Cortex of kidney (tissue), 1 donor: ENCODE results near the gene AP2M1.
A peak's percentile ranks its signal among the peaks of the same experiment; 100 is the strongest.

Experiments
- DNase-seq: peaks from one replicate; lab custom pipeline; 2025; lab: John Stamatoyannopoulos, UW

Gene AP2M1

GRCh38 chr3:184180165-184180564, 5.5 kb downstream of the AP2M1 start:
- no peak for DNase-seq

DNA sequence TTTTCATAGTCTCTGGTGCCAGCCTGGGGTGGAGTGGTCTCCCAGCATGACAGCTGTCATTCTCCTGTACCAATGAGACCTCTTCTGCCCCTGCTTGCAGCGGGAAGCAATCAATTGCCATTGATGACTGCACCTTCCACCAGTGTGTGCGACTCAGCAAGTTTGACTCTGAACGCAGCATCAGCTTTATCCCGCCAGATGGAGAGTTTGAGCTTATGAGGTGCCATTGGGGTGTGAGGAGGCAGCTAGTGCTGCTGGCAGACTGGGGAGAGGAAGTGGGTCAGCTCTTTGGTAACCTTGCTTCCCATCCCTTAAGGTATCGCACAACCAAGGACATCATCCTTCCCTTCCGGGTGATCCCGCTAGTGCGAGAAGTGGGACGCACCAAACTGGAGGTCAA, 6.9 kb downstream of the AP2M1 start:
- no peak for DNase-seq

GRCh38 chr3:184183679-184184078, 9.0 kb downstream of the AP2M1 start:
- no peak for DNase-seq

GRCh38 chr3:184184546-184185230, 10.0 kb downstream of the AP2M1 start:
- DNase-seq: no peak

DNA sequence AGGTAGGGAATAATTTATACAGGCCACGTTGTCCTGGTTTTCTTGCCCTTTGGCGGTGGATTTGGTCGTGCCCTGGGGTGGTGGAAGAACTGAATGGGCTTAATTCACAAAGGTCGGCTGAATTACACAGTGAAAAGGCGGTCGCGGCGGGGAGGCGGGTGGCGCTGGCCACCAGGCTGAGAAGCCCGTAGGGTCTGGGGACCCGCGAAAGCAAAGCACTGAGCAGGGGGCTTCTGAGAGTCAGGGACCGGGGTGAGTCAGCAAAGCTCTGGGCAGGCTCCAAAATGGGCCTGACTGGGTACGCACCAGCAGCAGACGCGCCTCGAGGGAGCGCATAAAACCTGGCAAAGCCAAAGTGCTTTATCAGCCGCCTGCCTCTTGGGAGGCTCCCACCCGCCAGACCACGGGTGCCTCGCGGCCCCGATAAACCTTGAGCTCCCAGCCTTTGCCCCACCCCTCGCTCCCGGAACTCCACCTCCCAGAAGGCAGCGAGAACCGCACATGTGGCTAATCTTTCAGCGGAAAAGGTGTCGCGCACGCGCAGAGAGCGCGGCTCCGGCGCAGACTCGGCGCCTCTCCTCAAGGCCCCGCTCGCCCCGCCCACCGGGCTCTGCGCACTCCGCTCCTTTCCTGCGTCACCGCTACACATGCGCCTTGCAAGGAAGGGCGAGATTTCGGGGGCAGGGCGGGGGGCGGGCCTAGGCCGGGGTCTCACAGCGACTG, 11.0 kb downstream of the AP2M1 start:
- peak; percentile 99 for DNase-seq

- no peak for DNase-seq
Observed at GRCh38 chr3:184186184-184186901, 11.7 kb downstream of the AP2M1 start, which contains the start of gene ABCF3. TSS of gene ABCF3 (plus strand) at chr3:184186199. CDS start at chr3:184186208, 9 bp downstream.

DNA sequence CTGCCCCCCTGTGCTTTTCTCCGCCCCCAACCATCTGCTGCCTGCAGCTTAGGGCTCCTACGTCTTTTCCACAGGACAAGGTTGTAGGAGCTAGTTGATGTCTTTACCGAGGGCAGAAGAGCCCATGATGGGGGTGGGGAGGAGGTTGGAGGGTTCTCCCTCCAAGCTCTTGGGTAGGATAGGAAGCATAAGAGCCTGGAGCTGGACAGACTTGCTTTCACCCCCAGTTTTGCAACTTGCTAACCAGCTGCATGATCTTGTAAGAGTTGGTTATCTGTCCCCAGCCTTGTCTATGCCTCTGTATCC, 12.2 kb downstream of the AP2M1 start:
- DNase-seq: no peak

GRCh38 chr3:184188080-184188479, 13.4 kb downstream of the AP2M1 start:
- no peak for DNase-seq

GRCh38 chr3:184189421-184189820, 14.8 kb downstream of the AP2M1 start:
- no peak for DNase-seq

DNA sequence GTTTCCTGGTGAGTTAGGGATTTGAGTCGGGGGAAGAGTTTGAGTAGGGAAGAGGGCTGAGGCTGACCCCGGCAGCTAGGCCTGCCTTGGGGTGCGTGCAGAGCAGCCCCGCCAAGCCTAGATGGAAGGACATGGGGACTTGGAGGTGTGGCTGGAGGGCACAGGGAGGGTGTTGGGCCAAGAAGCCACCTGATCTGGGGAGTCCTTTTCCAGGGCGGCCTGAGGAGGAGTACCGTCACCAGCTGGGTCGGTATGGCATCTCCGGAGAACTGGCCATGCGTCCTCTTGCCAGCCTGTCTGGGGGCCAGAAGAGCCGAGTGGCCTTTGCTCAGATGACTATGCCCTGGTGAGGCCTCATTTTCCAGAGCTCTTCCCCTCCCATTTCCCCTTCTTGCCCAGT, 18.2 kb downstream of the AP2M1 start:
- DNase-seq: no peak

DNA sequence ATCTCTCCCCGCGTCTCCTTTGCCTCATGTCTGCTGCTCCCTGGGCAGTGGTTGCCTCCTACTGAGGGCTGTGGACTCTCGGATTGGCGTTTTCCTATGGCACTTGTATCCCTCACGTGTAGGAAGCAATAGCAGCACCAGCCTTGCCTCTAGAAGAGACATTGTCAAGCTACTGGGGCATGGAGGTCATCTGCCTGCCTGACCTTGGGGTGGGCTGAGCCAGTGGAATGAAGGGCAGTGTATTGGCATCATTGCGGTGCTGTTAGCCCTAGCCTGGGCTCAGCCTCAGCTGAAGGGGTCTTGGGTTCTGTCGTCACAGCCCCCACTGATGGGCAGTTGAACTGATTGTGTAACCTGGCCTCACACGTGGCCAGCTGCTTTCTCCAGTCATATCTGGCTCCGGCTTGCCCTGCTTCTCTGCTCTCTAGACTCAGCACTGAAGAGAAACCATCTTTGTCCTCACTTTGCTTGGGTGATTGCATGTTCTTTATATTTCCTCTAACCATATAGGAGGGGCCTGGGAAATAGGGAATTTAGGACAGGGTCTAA, 19.4 kb downstream of the AP2M1 start:
- no peak for DNase-seq

- no peak for DNase-seq
Observed at GRCh38 chr3:184196536-184196935, 21.9 kb downstream of the AP2M1 start.

DNA sequence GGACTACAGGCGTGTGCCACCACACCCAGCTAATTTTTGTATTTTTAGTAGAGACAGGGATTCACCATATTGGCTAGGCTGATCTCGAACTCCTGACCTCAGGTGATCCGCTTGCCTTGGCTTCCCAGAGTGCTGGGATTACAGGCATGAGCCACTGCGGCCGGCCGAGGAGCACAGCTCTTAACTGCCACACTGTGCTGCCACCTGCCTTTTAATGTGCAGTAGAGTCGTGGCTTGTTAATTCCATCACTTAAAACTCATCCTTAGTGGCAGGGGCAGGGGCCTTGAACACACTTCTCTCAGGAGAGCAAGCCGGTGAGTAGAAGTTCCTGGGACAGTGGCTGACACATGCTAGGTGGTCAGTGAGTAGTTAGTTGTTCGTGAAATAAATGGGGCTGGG, 23.9 kb downstream of the AP2M1 start:
- no peak for DNase-seq

DNA sequence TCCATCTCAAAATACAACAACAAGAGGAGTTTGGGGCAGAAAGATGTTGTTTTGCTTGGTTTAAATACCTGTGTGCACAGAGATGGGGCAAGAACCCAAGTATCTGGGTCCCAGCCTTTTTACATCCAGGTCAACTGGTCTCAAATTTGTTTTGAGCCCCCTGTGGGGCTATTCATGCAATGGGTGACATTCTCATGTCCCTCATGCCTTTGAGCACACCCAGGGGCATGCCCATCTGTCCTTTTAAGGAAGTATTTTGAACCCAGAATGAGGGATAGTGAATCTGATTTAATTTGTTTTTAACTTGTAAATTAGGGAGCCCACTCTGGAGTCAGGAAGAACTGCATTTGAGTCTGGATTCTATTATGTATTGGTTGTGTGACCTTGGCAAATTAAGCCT, 26.2 kb downstream of the AP2M1 start:
- DNase-seq: no peak

DNA sequence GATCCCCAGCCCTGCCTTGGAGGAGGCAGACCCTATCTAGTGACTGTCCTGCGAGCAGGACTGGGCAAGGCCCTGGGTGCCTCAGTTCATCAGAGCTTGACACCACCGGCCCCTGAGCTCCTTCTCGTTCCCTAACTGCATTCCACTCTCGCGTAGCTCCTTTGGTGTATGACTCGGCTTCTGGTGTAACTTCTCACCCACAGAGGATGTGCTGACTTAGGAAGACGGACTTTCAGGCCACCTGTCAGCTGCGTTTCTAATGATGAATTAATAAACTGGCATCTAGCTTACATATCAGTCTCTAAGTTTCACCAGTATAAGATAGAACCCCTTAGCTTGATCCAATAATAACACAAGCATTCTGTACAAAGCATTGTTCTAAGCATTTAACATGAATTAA, 28.9 kb downstream of the AP2M1 start:
- DNase-seq: no peak

- DNase-seq: no peak
Observed at GRCh38 chr3:184209146-184209923, 34.7 kb downstream of the AP2M1 start.

DNA sequence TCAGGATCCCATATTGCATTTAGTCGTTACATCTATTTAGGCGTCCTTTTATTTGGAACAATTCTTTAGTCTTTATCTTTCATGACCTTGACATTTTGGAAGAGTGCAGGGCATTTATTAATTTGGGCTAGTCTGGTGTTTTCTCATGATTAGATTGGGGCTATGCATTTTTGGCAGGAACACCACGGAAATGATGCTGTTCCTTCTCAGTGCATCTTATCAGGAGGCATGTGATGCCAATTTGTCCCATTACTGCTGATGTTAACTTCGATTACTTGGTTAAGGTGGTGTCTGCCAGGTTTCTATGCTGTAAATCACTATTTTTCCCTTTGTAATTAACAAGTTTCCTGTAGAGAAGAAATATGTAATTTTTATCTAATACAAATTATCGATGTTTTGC, 36.6 kb downstream of the AP2M1 start:
- DNase-seq: no peak

GRCh38 chr3:184211718-184212117, 37.1 kb downstream of the AP2M1 start:
- DNase-seq: no peak

DNA sequence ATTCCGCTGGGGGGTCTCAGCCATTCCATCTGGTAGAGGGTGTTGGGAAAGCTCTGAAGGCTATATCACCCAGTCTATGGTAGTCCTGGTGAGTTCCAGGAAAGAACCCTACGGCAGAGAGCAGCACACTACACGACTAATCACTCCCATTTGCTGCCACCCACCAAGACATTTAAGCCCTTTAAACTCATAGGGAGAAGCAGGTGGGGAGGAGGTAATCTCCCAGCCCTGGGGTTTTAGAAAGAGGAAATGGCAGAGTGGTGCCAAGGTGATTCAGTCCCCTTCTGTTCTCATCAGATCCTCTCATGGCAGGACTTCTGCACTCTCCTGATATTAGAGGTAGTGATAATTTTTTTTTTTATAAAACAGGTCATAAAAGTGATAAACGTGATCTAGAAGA, 44.2 kb downstream of the AP2M1 start:
- no peak for DNase-seq

DNA sequence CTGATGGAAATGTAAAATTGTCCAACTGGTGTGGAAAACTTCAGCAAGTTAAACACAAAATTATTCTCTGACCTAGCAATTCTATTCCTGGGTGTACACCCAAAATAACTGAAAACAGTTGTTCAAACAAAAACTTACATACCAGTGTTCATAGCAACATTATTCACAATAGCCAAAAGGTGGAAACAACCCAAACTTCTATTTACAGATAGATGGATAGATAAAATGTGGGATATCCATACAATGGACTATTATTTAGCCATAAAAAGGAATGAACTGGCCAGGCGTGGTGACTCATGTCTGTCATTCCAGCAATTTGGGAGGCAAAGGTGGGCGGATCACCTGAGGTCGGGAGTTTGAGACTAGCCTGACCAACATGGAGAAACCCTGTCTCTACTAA, 47.9 kb downstream of the AP2M1 start:
- DNase-seq: no peak

- DNase-seq: no peak
Observed at GRCh38 chr3:184223946-184224345, 49.3 kb downstream of the AP2M1 start.

GRCh38 chr3:184227481-184227935, 52.9 kb downstream of the AP2M1 start:
- no peak for DNase-seq
